ENCODE results near the gene SPIRE2.
A peak's percentile ranks its signal among the peaks of the same experiment; 100 is the strongest.
"Not testable (repeated sequence)": the region's sequence is repeated elsewhere in the genome, so short reads cannot be mapped to it uniquely, and the experiment has no call there.

The SPIRE2 gene

DNA sequence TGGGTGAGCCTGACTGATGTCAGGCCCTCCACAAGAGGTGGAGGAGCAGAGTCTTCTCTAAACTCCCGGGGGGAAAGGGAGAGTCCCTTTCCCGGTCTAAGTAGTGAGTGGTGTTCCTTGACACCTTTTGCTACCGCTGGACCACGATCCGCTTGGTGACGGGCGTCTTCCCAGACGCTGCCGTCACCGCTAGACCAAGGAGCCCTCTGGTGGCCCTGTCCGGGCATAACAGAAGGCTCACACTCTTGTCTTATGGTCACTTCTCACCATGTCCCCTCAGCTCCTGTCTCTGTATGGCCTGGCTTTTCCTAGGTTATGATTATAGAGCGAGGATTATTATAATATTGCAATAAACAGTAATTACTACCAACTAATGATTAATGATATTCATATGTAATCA, 35.2 kb upstream of the SPIRE2 start:
- not testable (repeated sequence) for H3K9me3 ChIP-seq (ENCODE audit: insufficient read depth, low read length, severe bottlenecking); H3K4me2 ChIP-seq (ENCODE audit: insufficient read depth, low read length); H3K27ac ChIP-seq (ENCODE audit: low read length); DNase-seq; ATAC-seq (ENCODE audit: insufficient read depth, low read depth); H3K27me3 ChIP-seq (ENCODE audit: insufficient read depth, low read length, poor library complexity); H3K4me3 ChIP-seq (ENCODE audit: low read depth in 1 of 2, low read length in 2 of 2); H3K9ac ChIP-seq (ENCODE audit: low read depth, low read length); H2AFZ ChIP-seq (ENCODE audit: low read depth, low read length); H3K4me1 ChIP-seq (ENCODE audit: insufficient read depth, low read length)
- TF ChIP-seq, protein P1, sequence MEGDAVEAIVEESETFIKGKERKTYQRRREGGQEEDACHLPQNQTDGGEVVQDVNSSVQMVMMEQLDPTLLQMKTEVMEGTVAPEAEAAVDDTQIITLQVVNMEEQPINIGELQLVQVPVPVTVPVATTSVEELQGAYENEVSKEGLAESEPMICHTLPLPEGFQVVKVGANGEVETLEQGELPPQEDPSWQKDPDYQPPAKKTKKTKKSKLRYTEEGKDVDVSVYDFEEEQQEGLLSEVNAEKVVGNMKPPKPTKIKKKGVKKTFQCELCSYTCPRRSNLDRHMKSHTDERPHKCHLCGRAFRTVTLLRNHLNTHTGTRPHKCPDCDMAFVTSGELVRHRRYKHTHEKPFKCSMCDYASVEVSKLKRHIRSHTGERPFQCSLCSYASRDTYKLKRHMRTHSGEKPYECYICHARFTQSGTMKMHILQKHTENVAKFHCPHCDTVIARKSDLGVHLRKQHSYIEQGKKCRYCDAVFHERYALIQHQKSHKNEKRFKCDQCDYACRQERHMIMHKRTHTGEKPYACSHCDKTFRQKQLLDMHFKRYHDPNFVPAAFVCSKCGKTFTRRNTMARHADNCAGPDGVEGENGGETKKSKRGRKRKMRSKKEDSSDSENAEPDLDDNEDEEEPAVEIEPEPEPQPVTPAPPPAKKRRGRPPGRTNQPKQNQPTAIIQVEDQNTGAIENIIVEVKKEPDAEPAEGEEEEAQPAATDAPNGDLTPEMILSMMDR (IDR thresholded peaks at IDR 0.05; ENCODE audit: borderline replicate concordance, extremely low read depth, low read length, poor library complexity, severe bottlenecking): peak; percentile 41
- Histone ChIP-seq H4K20me1 (ENCODE audit: insufficient read depth, low read length) (peaks cover 20% of the 10 kb centered on the region; the same call in 1 of the 2 replicates), H3K79me2 (ENCODE audit: insufficient read depth, low read length) (peaks cover 31% of the 10 kb centered on the region), H3K36me3 (ENCODE audit: insufficient read depth, low read length) (peaks cover 93% of the 10 kb centered on the region)

GRCh38 chr16:89793955-89794354, 34.3 kb upstream of the SPIRE2 start:
- TF ChIP-seq, protein P1 (IDR thresholded peaks at IDR 0.05; ENCODE audit: borderline replicate concordance, extremely low read depth, low read length, poor library complexity, severe bottlenecking): no peak
- no peak for TF ChIP-seq EZH2 (IDR thresholded peaks at IDR 0.05; ENCODE audit: borderline replicate concordance, low read depth, low read length, severe bottlenecking)
- no peaks in the 10 kb centered on the region for H3K4me1 ChIP-seq (ENCODE audit: insufficient read depth, low read length)
- H3K4me3 ChIP-seq (ENCODE audit: low read depth in 1 of 2, low read length in 2 of 2): no peak overlapping the region
- no peaks in the 10 kb centered on the region for H3K9me3 ChIP-seq (ENCODE audit: insufficient read depth, low read length, severe bottlenecking)
- H3K9ac ChIP-seq (ENCODE audit: low read depth, low read length): no peak overlapping the region
- ATAC-seq (ENCODE audit: insufficient read depth, low read depth): no peak
- peaks cover 20% of the 10 kb centered on the region; the same call in 1 of the 2 replicates for H4K20me1 ChIP-seq (ENCODE audit: insufficient read depth, low read length)
- H3K4me2 ChIP-seq (ENCODE audit: insufficient read depth, low read length): no peak overlapping the region
- H2AFZ ChIP-seq (ENCODE audit: low read depth, low read length): no peak overlapping the region
- H3K79me2 ChIP-seq (ENCODE audit: insufficient read depth, low read length): peaks cover 27% of the 10 kb centered on the region
- no peak for DNase-seq
- H3K27me3 ChIP-seq (ENCODE audit: insufficient read depth, low read length, poor library complexity): no peaks in the 10 kb centered on the region
- H3K27ac ChIP-seq (ENCODE audit: low read length): no peak overlapping the region
- H3K36me3 ChIP-seq (ENCODE audit: insufficient read depth, low read length): peaks cover 93% of the 10 kb centered on the region

DNA sequence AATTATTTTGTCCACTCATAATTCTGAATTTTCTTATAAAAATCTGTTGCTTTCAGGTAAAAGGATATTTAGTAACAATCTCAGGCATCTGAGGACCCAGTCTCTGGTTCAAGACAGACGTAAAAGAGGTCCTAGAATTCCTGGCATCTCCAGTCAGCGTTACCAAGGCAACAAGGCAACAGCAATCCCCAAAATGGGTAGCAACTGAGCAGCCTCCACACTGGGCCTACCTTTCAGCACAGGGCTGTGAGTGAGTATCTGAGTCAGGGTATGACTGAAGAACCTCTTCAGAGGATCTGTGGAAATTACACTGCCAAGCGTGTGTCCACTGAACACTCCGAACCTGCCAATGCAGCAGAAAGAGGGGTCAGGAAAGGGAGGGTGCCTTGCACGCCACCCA, 32.6 kb upstream of the SPIRE2 start:
- H3K27ac ChIP-seq (ENCODE audit: low read length): no peak overlapping the region
- TF ChIP-seq EZH2 (IDR thresholded peaks at IDR 0.05; ENCODE audit: borderline replicate concordance, low read depth, low read length, severe bottlenecking): no peak
- TF ChIP-seq, protein P1 (IDR thresholded peaks at IDR 0.05; ENCODE audit: borderline replicate concordance, extremely low read depth, low read length, poor library complexity, severe bottlenecking): no peak
- H2AFZ ChIP-seq (ENCODE audit: low read depth, low read length): no peak overlapping the region
- DNase-seq: no peak
- no peaks in the 10 kb centered on the region for H3K9me3 ChIP-seq (ENCODE audit: insufficient read depth, low read length, severe bottlenecking)
- H3K4me3 ChIP-seq (ENCODE audit: low read depth in 1 of 2, low read length in 2 of 2): no peak overlapping the region
- H3K9ac ChIP-seq (ENCODE audit: low read depth, low read length): no peak overlapping the region
- H4K20me1 ChIP-seq (ENCODE audit: insufficient read depth, low read length): peaks cover 25% of the 10 kb centered on the region
- no peaks in the 10 kb centered on the region for H3K27me3 ChIP-seq (ENCODE audit: insufficient read depth, low read length, poor library complexity)
- no peak overlapping the region for H3K4me2 ChIP-seq (ENCODE audit: insufficient read depth, low read length)
- peaks cover 95% of the 10 kb centered on the region for H3K36me3 ChIP-seq (ENCODE audit: insufficient read depth, low read length)
- H3K79me2 ChIP-seq (ENCODE audit: insufficient read depth, low read length): peaks cover 28% of the 10 kb centered on the region
- H3K4me1 ChIP-seq (ENCODE audit: insufficient read depth, low read length): no peaks in the 10 kb centered on the region
- ATAC-seq (ENCODE audit: insufficient read depth, low read depth): no peak

GRCh38 chr16:89796104-89796503, 32.2 kb upstream of the SPIRE2 start:
- peaks cover 91% of the 10 kb centered on the region for H3K36me3 ChIP-seq (ENCODE audit: insufficient read depth, low read length)
- H3K27ac ChIP-seq (ENCODE audit: low read length): no peak overlapping the region
- peaks cover 28% of the 10 kb centered on the region for H3K79me2 ChIP-seq (ENCODE audit: insufficient read depth, low read length)
- H3K27me3 ChIP-seq (ENCODE audit: insufficient read depth, low read length, poor library complexity): no peaks in the 10 kb centered on the region
- ATAC-seq (ENCODE audit: insufficient read depth, low read depth) (no peak), DNase-seq (no peak)
- no peaks in the 10 kb centered on the region for H3K9me3 ChIP-seq (ENCODE audit: insufficient read depth, low read length, severe bottlenecking)
- TF ChIP-seq, protein P1 (IDR thresholded peaks at IDR 0.05; ENCODE audit: borderline replicate concordance, extremely low read depth, low read length, poor library complexity, severe bottlenecking): no peak
- no peak for TF ChIP-seq EZH2 (IDR thresholded peaks at IDR 0.05; ENCODE audit: borderline replicate concordance, low read depth, low read length, severe bottlenecking)
- H3K4me1 ChIP-seq (ENCODE audit: insufficient read depth, low read length): no peaks in the 10 kb centered on the region
- H4K20me1 ChIP-seq (ENCODE audit: insufficient read depth, low read length): peaks cover 23% of the 10 kb centered on the region
- H3K9ac ChIP-seq (ENCODE audit: low read depth, low read length): no peak overlapping the region
- no peak overlapping the region for H3K4me3 ChIP-seq (ENCODE audit: low read depth in 1 of 2, low read length in 2 of 2)
- H2AFZ ChIP-seq (ENCODE audit: low read depth, low read length): no peak overlapping the region
- no peak overlapping the region for H3K4me2 ChIP-seq (ENCODE audit: insufficient read depth, low read length)
